Upper lobe of left lung (tissue), 4 donors: ENCODE results near the gene TMEM79.

Experiments
- EP300 ChIP-seq, 4 donors: sonication (generic); formaldehyde crosslinking; IDR thresholded peaks; one replicate each; pipeline ENCODE4 v1.5.1; 2017; ENCODE audit warnings: antibody characterized with exemption in 4 of 4, control low read depth in 2 of 4
- POLR2A ChIP-seq, 4 donors: fragments of 450-650 bp; IDR thresholded peaks; one replicate each; pipeline ENCODE4 v1.5.1; 2016 to 2017; ENCODE audit warnings: antibody characterized with exemption in 4 of 4, mild to moderate bottlenecking in 2 of 4
- POLR2AphosphoS5 ChIP-seq, 2 donors: sonication (generic); formaldehyde crosslinking; IDR thresholded peaks; one replicate each; pipeline ENCODE4 v1.5.1; 2017; ENCODE audit warnings: antibody characterized with exemption in 2 of 2
- TF ChIP-seq, protein P1 (sequence below), 6 experiments: fragments of 450-650 bp in 4 of 6; fragments of 200-600 bp in 2 of 6; sonication (generic) in 2 of 6; IDR thresholded peaks; one replicate each; pipeline ENCODE4 v1.5.1; 2016 to 2019; ENCODE audit warnings: antibody characterized with exemption in 6 of 6

DNA sequence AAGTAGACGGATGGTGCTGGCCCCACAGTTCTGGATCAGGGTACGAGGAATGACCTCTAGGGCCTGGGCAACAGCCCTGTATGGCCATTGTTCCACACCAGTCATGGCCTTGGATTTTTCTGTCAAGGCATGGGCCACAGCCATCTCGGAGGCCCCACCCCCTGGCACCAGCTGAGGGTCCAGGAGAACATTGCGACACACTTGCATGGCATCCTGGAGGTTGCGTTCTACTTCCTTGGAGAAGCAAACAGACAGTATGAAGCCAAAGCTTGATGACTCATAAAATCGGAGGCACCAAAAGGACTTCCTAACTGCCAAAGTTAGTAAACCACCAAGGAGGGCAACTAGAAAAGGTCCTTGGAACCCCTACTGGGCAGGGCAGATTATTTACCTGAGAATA lies 26.8 kb downstream of the TMEM79 start:
- TF ChIP-seq, protein P1, sequence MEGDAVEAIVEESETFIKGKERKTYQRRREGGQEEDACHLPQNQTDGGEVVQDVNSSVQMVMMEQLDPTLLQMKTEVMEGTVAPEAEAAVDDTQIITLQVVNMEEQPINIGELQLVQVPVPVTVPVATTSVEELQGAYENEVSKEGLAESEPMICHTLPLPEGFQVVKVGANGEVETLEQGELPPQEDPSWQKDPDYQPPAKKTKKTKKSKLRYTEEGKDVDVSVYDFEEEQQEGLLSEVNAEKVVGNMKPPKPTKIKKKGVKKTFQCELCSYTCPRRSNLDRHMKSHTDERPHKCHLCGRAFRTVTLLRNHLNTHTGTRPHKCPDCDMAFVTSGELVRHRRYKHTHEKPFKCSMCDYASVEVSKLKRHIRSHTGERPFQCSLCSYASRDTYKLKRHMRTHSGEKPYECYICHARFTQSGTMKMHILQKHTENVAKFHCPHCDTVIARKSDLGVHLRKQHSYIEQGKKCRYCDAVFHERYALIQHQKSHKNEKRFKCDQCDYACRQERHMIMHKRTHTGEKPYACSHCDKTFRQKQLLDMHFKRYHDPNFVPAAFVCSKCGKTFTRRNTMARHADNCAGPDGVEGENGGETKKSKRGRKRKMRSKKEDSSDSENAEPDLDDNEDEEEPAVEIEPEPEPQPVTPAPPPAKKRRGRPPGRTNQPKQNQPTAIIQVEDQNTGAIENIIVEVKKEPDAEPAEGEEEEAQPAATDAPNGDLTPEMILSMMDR (IDR thresholded peaks at IDR 0.05): no peak
- TF ChIP-seq POLR2A (IDR thresholded peaks at IDR 0.05) (no peak), POLR2AphosphoS5 (IDR thresholded peaks at IDR 0.05) (no peak), EP300 (IDR thresholded peaks at IDR 0.05) (no peak)
